Liver (tissue), 9 donors: ENCODE measurements around the gene BNC2. TPM values are rescaled to one million over a fixed set of nuclear protein-coding genes. Genes with fewer than 3 reads are reported as not detected.

ENCODE experiments used
- DNase-seq: peaks from one replicate; pipeline ENCODE4 v3.0.0-alpha.2; 2017; ENCODE audit warnings: low spot score
- H3K27ac ChIP-seq, 2 donors: one replicate each; pipeline ENCODE4 v1.7.0; 2013; ENCODE audit warnings: inconsistent platforms in 2 of 2, low read length in 2 of 2, control low read depth in 1 of 2, low read depth in 1 of 2, mild to moderate bottlenecking in 1 of 2
- H3K27me3 ChIP-seq, 4 donors: one replicate each; pipeline versions ENCODE4 v1.6.1 to v1.7.0; 2013; ENCODE audit warnings: low read length in 3 of 4, inconsistent platforms in 1 of 4, mild to moderate bottlenecking in 1 of 4, moderate library complexity in 1 of 4; ENCODE audit not compliant: control insufficient read depth in 4 of 4, insufficient read depth in 4 of 4
- H3K36me3 ChIP-seq, 4 donors: one replicate each; pipeline versions ENCODE4 v1.6.1 to v1.7.0; 2013; ENCODE audit warnings: low read length in 3 of 4, mild to moderate bottlenecking in 3 of 4, low read depth in 1 of 4, moderate library complexity in 1 of 4; ENCODE audit not compliant: control insufficient read depth in 4 of 4, insufficient read depth in 3 of 4
- H3K4me1 ChIP-seq, 4 donors: one replicate each; pipeline versions ENCODE4 v1.6.1 to v1.7.0; 2013; ENCODE audit warnings: low read length in 3 of 4, mild to moderate bottlenecking in 3 of 4, moderate library complexity in 1 of 4; ENCODE audit not compliant: control insufficient read depth in 4 of 4, insufficient read depth in 4 of 4
- H3K4me3 ChIP-seq, 3 donors: one replicate each; pipeline versions ENCODE4 v1.6.1 to v1.7.0; 2013; ENCODE audit warnings: low read length in 3 of 3, control low read depth in 1 of 3, low read depth in 1 of 3, mild to moderate bottlenecking in 1 of 3
- H3K9ac ChIP-seq, 2 donors: one replicate each; pipeline ENCODE4 v1.7.0; 2013; ENCODE audit warnings: low read length in 2 of 2, mild to moderate bottlenecking in 2 of 2, moderate library complexity in 2 of 2, control low read depth in 1 of 2, low read depth in 1 of 2
- H3K9me3 ChIP-seq, 4 donors: one replicate each; pipeline versions ENCODE4 v1.6.1 to v1.7.0; 2013; ENCODE audit warnings: low read length in 3 of 4; ENCODE audit not compliant: control insufficient read depth in 4 of 4
- ATF3 ChIP-seq: IDR thresholded peaks from 2 replicates; pipeline ENCODE4 v1.6.1; 2016; ENCODE audit warnings: antibody characterized with exemption
- CTCF ChIP-seq: fragments of 150-350 bp; IDR thresholded peaks from 2 replicates; pipeline ENCODE4 v1.5.1; 2017; ENCODE audit warnings: improper control_type of control experiment, low read depth, low read length; ENCODE audit not compliant: missing input control
- EGR1 ChIP-seq, 2 donors: IDR thresholded peaks; 2 replicates each; pipeline ENCODE4 v1.6.1; 2016 to 2018; ENCODE audit warnings: antibody characterized with exemption in 2 of 2, low read depth in 2 of 2
- FOXA1 ChIP-seq: IDR thresholded peaks from 2 replicates; pipeline ENCODE4 v1.6.1; 2016; ENCODE audit warnings: antibody characterized with exemption
- FOXA2 ChIP-seq: IDR thresholded peaks from 2 replicates; pipeline ENCODE4 v1.6.1; 2016; ENCODE audit warnings: antibody characterized with exemption
- GABPA ChIP-seq, 2 donors: IDR thresholded peaks in 1 of 2; conservative IDR thresholded peaks in 1 of 2; 2 replicates each; pipeline ENCODE4 v1.6.1; 2016; ENCODE audit warnings: antibody characterized with exemption in 2 of 2, mild to moderate bottlenecking in 1 of 2, moderate library complexity in 1 of 2
- HNF4A ChIP-seq, 2 donors: conservative IDR thresholded peaks; 2 replicates each; pipeline ENCODE4 v1.6.1; 2016; ENCODE audit warnings: antibody characterized with exemption in 2 of 2, mild to moderate bottlenecking in 2 of 2
- HNF4G ChIP-seq: IDR thresholded peaks from 2 replicates; pipeline ENCODE4 v1.6.1; 2016; ENCODE audit warnings: antibody characterized with exemption
- JUND ChIP-seq, 2 donors: IDR thresholded peaks; 2 replicates each; pipeline ENCODE4 v1.6.1; 2016; ENCODE audit warnings: antibody characterized with exemption in 2 of 2
- MAX ChIP-seq: IDR thresholded peaks from 2 replicates; pipeline ENCODE4 v1.6.1; 2016; ENCODE audit warnings: antibody characterized with exemption
- NR2F2 ChIP-seq: IDR thresholded peaks from 2 replicates; pipeline ENCODE4 v1.6.1; 2016; ENCODE audit warnings: antibody characterized with exemption
- RAD21 ChIP-seq, 2 donors: IDR thresholded peaks; 2 replicates each; pipeline ENCODE4 v1.6.1; 2016; ENCODE audit warnings: antibody characterized with exemption in 2 of 2, mild to moderate bottlenecking in 2 of 2
- REST ChIP-seq: IDR thresholded peaks from 2 replicates; pipeline ENCODE4 v1.6.1; 2016; ENCODE audit warnings: antibody characterized with exemption, mild to moderate bottlenecking
- RXRA ChIP-seq, 2 donors: IDR thresholded peaks; 2 replicates each; pipeline ENCODE4 v1.6.1; 2017 to 2018; ENCODE audit warnings: antibody characterized with exemption in 2 of 2, mild to moderate bottlenecking in 1 of 2
- SP1 ChIP-seq: IDR thresholded peaks from 2 replicates; pipeline ENCODE4 v1.6.1; 2018; ENCODE audit warnings: antibody characterized with exemption, mild to moderate bottlenecking
- TAF1 ChIP-seq: conservative IDR thresholded peaks from 2 replicates; pipeline ENCODE4 v1.6.1; 2016; ENCODE audit warnings: antibody characterized with exemption, mild to moderate bottlenecking
- YY1 ChIP-seq: IDR thresholded peaks from 2 replicates; pipeline ENCODE4 v1.6.1; 2016; ENCODE audit warnings: antibody characterized with exemption, mild to moderate bottlenecking
- ZBTB33 ChIP-seq: IDR thresholded peaks from 2 replicates; pipeline ENCODE4 v1.6.1; 2016; ENCODE audit warnings: antibody characterized with exemption
- WGBS: extraction: QIAGEN DNeasy Blood & Tissue Kit; methylation state at CpG from one replicate; pipeline ENCODE4 v1.1.7; 2013; 5-methylcytosine and 5-hydroxymethylcytosine counted together
- polyA plus RNA-seq, 2 donors: library from polyadenylated mRNA; stranded (reverse) in 1 of 2; unstranded in 1 of 2; fragments of 200-250 nt in 1 of 2; fragments of >200 nt in 1 of 2; fragmentation: Nextera tagmentation in 1 of 2; extraction: Ambion mirVana in 1 of 2; gene quantifications; one replicate each; pipeline versions ENCODE4 v1.2.1 to v1.2.3, GENCODE V29; 2013 to 2015
- total RNA-seq, 2 donors: library from RNA; depleted of rRNA; stranded (reverse); fragments of >200 nt; gene quantifications; one replicate each; pipeline ENCODE4 v1.2.3, GENCODE V29; 2014
- donor health status: healthy.
- donor health status: healthy.
- donor health status: healthy.
- donor health status: healthy.
- donor health status: healthy.

The BNC2 gene
- total and polyA plus RNA-seq, 4 donors = 0.07 to 0.67 (median 0.08) TPM

GRCh38 chr9:16720386-16720785 is 150.1 kb downstream of the BNC2 start (continued):
- TF ChIP-seq RXRA (IDR thresholded peaks at IDR 0.05) (no peak), GABPA (IDR thresholded peaks at IDR 0.05 in 1 of 2, conservative IDR thresholded peaks at IDR 0.05 in 1 of 2) (no peak)

GRCh38 chr9:16719921-16720320 is 150.5 kb downstream of the BNC2 start:
- no peaks in the 10 kb centered on the region for H3K9me3 ChIP-seq
- no peak overlapping the region for H3K27ac ChIP-seq
- no peaks in the 10 kb centered on the region for H3K36me3 ChIP-seq
- no peak overlapping the region for H3K4me3 ChIP-seq
- no peak for DNase-seq
- whole genome bisulfite sequencing = 38% methylated on average over 4 of the region's 4 CpGs
- no peaks in the 10 kb centered on the region for H3K4me1 ChIP-seq
- no peak for TF ChIP-seq SP1
- H3K27me3 ChIP-seq = peaks cover 0 to 4% (median 0%) of the 10 kb centered on the region in 4 donors
- no peak overlapping the region for H3K9ac ChIP-seq

- H3K9ac ChIP-seq = no peak overlapping the region
- no peaks in the 10 kb centered on the region for H3K4me1 ChIP-seq
- DNase-seq = no peak
- H3K36me3 ChIP-seq = no peaks in the 10 kb centered on the region
- H3K9me3 ChIP-seq = no peaks in the 10 kb centered on the region
- no peak overlapping the region for H3K27ac ChIP-seq
- peaks cover 0 to 4% (median 0%) of the 10 kb centered on the region in 4 donors for H3K27me3 ChIP-seq
- TF ChIP-seq NR2F2 = no peak
- TF ChIP-seq HNF4G = no peak
- no peak for TF ChIP-seq ZBTB33
- TF ChIP-seq ATF3 = no peak
- TF ChIP-seq REST = no peak
- no peak for TF ChIP-seq SP1
- TF ChIP-seq FOXA1 = no peak
- TF ChIP-seq TAF1 = no peak
- no peak for TF ChIP-seq FOXA2
- no peak for TF ChIP-seq YY1
- TF ChIP-seq HNF4A (conservative IDR thresholded peaks at IDR 0.05) = no peak
- TF ChIP-seq RXRA (IDR thresholded peaks at IDR 0.05) = no peak
- TF ChIP-seq GABPA (IDR thresholded peaks at IDR 0.05 in 1 of 2, conservative IDR thresholded peaks at IDR 0.05 in 1 of 2) = no peak
- TF ChIP-seq CTCF = no peak
- TF ChIP-seq EGR1 (IDR thresholded peaks at IDR 0.05; ENCODE audit: low read depth in 2 of 2) = no peak
- TF ChIP-seq MAX = no peak
- no peak for TF ChIP-seq RAD21 (IDR thresholded peaks at IDR 0.05)
- TF ChIP-seq JUND (IDR thresholded peaks at IDR 0.05) = no peak
- no peak overlapping the region for H3K4me3 ChIP-seq
- 87% methylated on average over 3 of the region's 3 CpGs for WGBS
Observed at GRCh38 chr9:16718952-16719351, 151.5 kb downstream of the BNC2 start.
